HepG2 (cell line): ENCODE results near the gene MEIS1. TPM values are rescaled to one million over a fixed set of nuclear protein-coding genes. Genes with fewer than 3 reads are reported as not detected.
A peak's percentile ranks its signal among the peaks of the same experiment; 100 is the strongest.

Source experiments
- ATAC-seq: fragments of 200-7000 bp; cut with Tn5 transposase; 3 replicates; pipeline ENCODE4 v1.9.1; 2020; ENCODE audit warnings: mild to moderate bottlenecking, moderate library complexity
- BruUV-seq: library from RNA; stranded (reverse); fragments of 400-500 nt; replicated peaks from 2 replicates; lab custom pipeline; 2021; lab: Mats Ljungman, UMichigan
- CTCF ChIA-PET: fragments of 300-600 bp; formaldehyde crosslinking; extraction: SDS; loops from one replicate; lab custom pipeline; 2021; ENCODE audit warnings: low total read pairs, inconsistent platforms, low intra/inter-chr PET ratio; lab: Yijun Ruan, JAX
- POLR2A ChIA-PET: fragments of 350-600 bp; sonication (Branson Sonifier 250); formaldehyde crosslinking; loops from one replicate; lab custom pipeline; 2020; ENCODE audit warnings: antibody characterized with exemption, inconsistent platforms; lab: Yijun Ruan, JAX
- DNase-seq: peaks from one replicate; pipeline ENCODE4 v3.0.0-alpha.2; 2015; ENCODE audit warnings: low spot score
- FAIRE-seq: peaks from 3 replicates; lab custom pipeline; 2011; peaks lifted over from hg19 to GRCh38; lab: Jason Lieb, UNC
- H2AFZ ChIP-seq: one replicate; pipeline ENCODE4 v1.6.1; 2011; ENCODE audit warnings: low read length, inconsistent platforms
- H3K27ac ChIP-seq: fragments of 300-600 bp; 3 replicates; pipeline ENCODE4 v1.8.0; 2011; ENCODE audit warnings: mixed run types, mild to moderate bottlenecking, mixed read lengths, low read length, inconsistent platforms; ENCODE audit not compliant: insufficient read depth; ENCODE audit errors: extremely low read length
- H3K27me3 ChIP-seq, 2 experiments: fragments of 200-600 bp in 1 of 2; 2 replicates in 1 of 2; 3 replicates in 1 of 2; pipeline versions ENCODE4 v1.6.0 to v1.8.0; 2011; ENCODE audit warnings: low read length in 2 of 2, mild to moderate bottlenecking in 2 of 2, moderate library complexity in 2 of 2, inconsistent platforms in 1 of 2; ENCODE audit not compliant: insufficient read depth in 2 of 2, control insufficient read depth in 1 of 2
- H3K36me3 ChIP-seq, 2 experiments: fragments of 200-600 bp in 1 of 2; replicated peaks in 1 of 2; 2 replicates in 1 of 2; 3 replicates in 1 of 2; pipeline versions ENCODE4 v1.5.1 to v1.8.0; 2011; ENCODE audit warnings: low read length in 2 of 2, inconsistent platforms in 1 of 2; ENCODE audit not compliant: insufficient read depth in 2 of 2, control insufficient read depth in 1 of 2
- H3K4me1 ChIP-seq: 2 replicates; pipeline ENCODE4 v1.5.1; 2012; ENCODE audit warnings: low read length, inconsistent platforms; ENCODE audit not compliant: insufficient read depth
- H3K4me2 ChIP-seq: 2 replicates; pipeline ENCODE4 v1.6.0; 2011; ENCODE audit warnings: low read depth, low read length, inconsistent platforms
- H3K4me3 ChIP-seq, 3 experiments: fragments of 200-600 bp in 1 of 3; sonication (generic), shearing (Covaris generic) in 1 of 3; replicated peaks in 1 of 3; 2 replicates each; pipeline ENCODE4 v1.5.1; 2011 to 2016; ENCODE audit warnings: low read length in 3 of 3, inconsistent platforms in 2 of 3, low read depth in 2 of 3, mild to moderate bottlenecking in 2 of 3, control low read depth in 1 of 3, mixed read lengths in 1 of 3; ENCODE audit not compliant: insufficient read depth in 1 of 3
- H3K79me2 ChIP-seq: one replicate; pipeline ENCODE4 v1.6.1; 2011; ENCODE audit warnings: low read length, inconsistent platforms; ENCODE audit not compliant: insufficient read depth
- H3K9ac ChIP-seq: 2 replicates; pipeline ENCODE4 v1.6.0; 2011; ENCODE audit warnings: mild to moderate bottlenecking, low read depth, low read length, inconsistent platforms; ENCODE audit not compliant: insufficient read depth
- H3K9me3 ChIP-seq: 2 replicates; pipeline ENCODE4 v1.5.1; 2012; ENCODE audit warnings: mild to moderate bottlenecking, low read length
- H4K20me1 ChIP-seq: 2 replicates; pipeline ENCODE4 v1.6.0; 2011; ENCODE audit warnings: inconsistent platforms, mild to moderate bottlenecking, low read length, moderate library complexity; ENCODE audit not compliant: insufficient read depth
- CHD4 ChIP-seq: fragments of 200-600 bp; sonication (generic); IDR thresholded peaks from 2 replicates; pipeline ENCODE4 v1.7.0; 2017; ENCODE audit warnings: mild to moderate bottlenecking, low read length, borderline replicate concordance
- KDM5A ChIP-seq: fragments of 200-600 bp; sonication (generic); IDR thresholded peaks from 2 replicates; pipeline ENCODE4 v1.7.0; 2018; ENCODE audit warnings: antibody characterized with exemption, mild to moderate bottlenecking, low read length, borderline replicate concordance
- KDM5B ChIP-seq: sonication (generic); formaldehyde crosslinking; IDR thresholded peaks from 2 replicates; pipeline ENCODE4 v1.4.0; 2020; ENCODE audit warnings: missing genetic modification reagents, mild to moderate bottlenecking, borderline replicate concordance
- MAFF ChIP-seq: IDR thresholded peaks from 2 replicates; pipeline ENCODE4 v1.6.1; 2011; ENCODE audit warnings: low read depth, low read length, improper control_type of control experiment
- MAFK ChIP-seq, 2 experiments: IDR thresholded peaks in 1 of 2; conservative IDR thresholded peaks in 1 of 2; 2 replicates each; pipeline ENCODE4 v1.6.1; 2011; ENCODE audit warnings: improper control_type of control experiment in 2 of 2, low read length in 2 of 2
- PHF21A ChIP-seq: sonication (generic); formaldehyde crosslinking; IDR thresholded peaks from 2 replicates; pipeline ENCODE4 v1.5.0; 2020; ENCODE audit warnings: mild to moderate bottlenecking, missing genetic modification reagents
- RFX3 ChIP-seq: IDR thresholded peaks from 2 replicates; pipeline ENCODE4 v1.6.1; 2016; ENCODE audit warnings: missing biosample characterization, missing genetic modification reagents
- U2AF1 ChIP-seq: fragments of 200-400 bp; formaldehyde crosslinking; optimal IDR thresholded peaks from 2 replicates; pipeline ENCODE3; 2017; ENCODE audit warnings: mild to moderate bottlenecking, low read depth, low read length
- ZC3H4 ChIP-seq: sonication (generic); formaldehyde crosslinking; IDR thresholded peaks from 2 replicates; pipeline ENCODE4 v1.4.0; 2020; ENCODE audit warnings: missing genetic modification reagents, borderline replicate concordance
- ZFX ChIP-seq: sonication (generic); formaldehyde crosslinking; IDR thresholded peaks from 2 replicates; pipeline ENCODE4 v1.4.0; 2020; ENCODE audit warnings: mild to moderate bottlenecking, low read depth, missing genetic modification reagents, moderate library complexity
- ZNF441 ChIP-seq: sonication (generic); formaldehyde crosslinking; IDR thresholded peaks from 2 replicates; pipeline ENCODE4 v1.7.0; 2021; ENCODE audit warnings: missing genetic modification reagents, borderline replicate concordance
- WGBS: methylation state at CpG from one replicate; pipeline ENCODE4 v1.1.6; 2017; ENCODE audit warnings: low lambda C conversion rate; 5-methylcytosine and 5-hydroxymethylcytosine counted together
- in situ Hi-C: cut with HindIII; loops from 2 replicates; pipeline ENCODE4 v1.10.0; 2017; ENCODE audit warnings: low pct_unique_long_range_greater_than_20kb; ENCODE audit not compliant: extremely low pct_ligation_motif_present
- intact Hi-C: fragments of 100-400 bp; cut with micrococcal nuclease; formaldehyde crosslinking; loops from one replicate; pipeline ENCODE4 v1.10.0; 2022; ENCODE audit not compliant: unreplicated experiment
- polyA plus RNA-seq, 8 experiments: library from polyadenylated mRNA; depleted of rRNA in 3 of 8; stranded (reverse) in 7 of 8; unstranded in 1 of 8; fragments of >200 nt; fragmentation: Illumina TruSeq in 4 of 8; extraction: Trizol in 4 of 8; gene quantifications; 2 replicates each; pipeline versions ENCODE4 v1.2.1 to v1.2.3, GENCODE V29; 2011 to 2016; ENCODE audit warnings: low read depth in 4 of 8, missing spikeins in 1 of 8, mixed read lengths in 1 of 8; ENCODE audit not compliant: insufficient read depth in 1 of 8
- total RNA-seq, 5 experiments: library from RNA; depleted of rRNA; stranded (reverse); fragments of >200 nt; fragmentation: Illumina TruSeq; extraction: Trizol; gene quantifications; 2 replicates each; pipeline ENCODE4 v1.2.3, GENCODE V29; 2016; ENCODE audit warnings: low read depth in 1 of 5
- TF ChIP-seq, protein P1 (sequence below): sonication (generic); formaldehyde crosslinking; IDR thresholded peaks from 2 replicates; pipeline ENCODE4 v1.4.0; 2020; ENCODE audit warnings: missing genetic modification reagents, borderline replicate concordance
- TF ChIP-seq, protein P2 (sequence below): sonication (generic); formaldehyde crosslinking; IDR thresholded peaks from 2 replicates; pipeline ENCODE4 v1.9.0; 2021; ENCODE audit warnings: missing genetic modification reagents, borderline replicate concordance

MEIS1 gene
- total and polyA plus RNA-seq, 2 of the 13 experiments (the other 11 are each of a cell fraction or from before 2014, with no cell fraction given): 3.8 to 6.0 TPM

DNA sequence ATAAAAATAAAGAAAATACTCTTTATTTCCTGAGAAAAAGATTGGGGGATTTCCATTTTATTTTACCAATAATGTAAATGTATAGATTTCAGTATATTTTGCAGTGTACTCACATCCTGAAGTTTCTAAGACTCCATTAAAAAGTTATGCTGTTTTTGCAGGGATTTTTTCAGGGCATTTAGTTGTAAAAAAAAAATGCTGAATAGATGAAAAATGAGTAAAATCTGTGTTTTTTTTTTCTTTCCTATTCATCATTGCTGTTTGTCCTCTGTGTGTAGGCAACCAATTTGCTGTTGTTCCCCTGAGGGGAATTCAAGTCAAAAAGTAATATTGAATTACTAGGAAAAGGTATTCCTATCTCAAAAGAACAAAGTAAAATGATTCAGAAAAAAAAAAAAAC, 66.3 kb downstream of the MEIS1 start:
- Histone ChIP-seq H3K27ac (no peak overlapping the region), H3K9me3 (no peaks in the 10 kb centered on the region), H3K36me3 (no peaks in the 10 kb centered on the region), H3K4me1 (peaks cover 9% of the 10 kb centered on the region; the same call in 1 of the 2 replicates), H3K4me3 (no peak overlapping the region), H2AFZ (no peak overlapping the region), H3K27me3 (no peaks in the 10 kb centered on the region), H3K4me2 (no peak overlapping the region), H3K79me2 (no peaks in the 10 kb centered on the region), H3K9ac (no peak overlapping the region), H4K20me1 (no peaks in the 10 kb centered on the region)
- ATAC-seq (no peak), DNase-seq (no peak), FAIRE-seq (no peak)
- intact Hi-C loops: no loop called here
- BruUV-seq: no TSS peak
- peak; percentile 74 for TF ChIP-seq MAFF
- TF ChIP-seq MAFK (conservative IDR thresholded peaks at IDR 0.05 in 1 of 2, IDR thresholded peaks at IDR 0.05 in 1 of 2; ENCODE audit: low read length in 2 of 2): peak; percentile 66 to 77; a peak in 3 of 4 replicates
- TF ChIP-seq U2AF1: no peak
- CTCF ChIA-PET: no interaction called here
- POLR2A ChIA-PET: no interaction called here
- in situ Hi-C loops: no loop called here

DNA sequence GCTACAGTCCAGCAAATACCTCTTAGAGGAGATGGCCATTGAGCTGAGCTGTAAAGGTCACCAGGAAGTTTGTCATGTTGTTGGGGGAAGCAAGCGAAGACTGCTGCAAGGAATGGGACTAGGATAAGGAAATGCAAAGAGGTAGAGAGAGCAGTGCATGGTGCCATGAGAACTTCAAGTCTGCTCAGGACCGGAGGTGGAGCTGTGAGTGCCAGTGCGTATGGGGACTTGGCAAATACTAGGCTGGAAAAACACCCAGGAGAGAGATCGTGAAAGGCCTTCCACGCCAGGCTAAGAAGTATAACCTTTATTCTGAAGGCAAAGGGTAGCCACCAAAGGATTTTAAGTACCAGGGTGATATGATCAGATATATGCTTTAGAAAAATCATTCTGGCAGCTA, 71.3 kb downstream of the MEIS1 start:
- H3K4me2 ChIP-seq: no peak overlapping the region
- H3K36me3 ChIP-seq: no peaks in the 10 kb centered on the region
- no TSS peak for BruUV-seq
- intact Hi-C loops (no loop called here), in situ Hi-C loops (no loop called here)
- 88% methylated on average over 5 of the region's 5 CpGs for WGBS
- ChIA-PET POLR2A (no interaction called here), CTCF (no interaction called here)
- H3K27me3 ChIP-seq: no peaks in the 10 kb centered on the region
- ATAC-seq: no peak
- no peak overlapping the region for H3K27ac ChIP-seq
- H2AFZ ChIP-seq: no peak overlapping the region
- no peaks in the 10 kb centered on the region for H4K20me1 ChIP-seq
- no peaks in the 10 kb centered on the region for H3K4me1 ChIP-seq
- no peak overlapping the region for H3K9ac ChIP-seq
- no peak overlapping the region for H3K4me3 ChIP-seq
- no peak for FAIRE-seq
- H3K79me2 ChIP-seq: no peaks in the 10 kb centered on the region
- DNase-seq: no peak
- no peaks in the 10 kb centered on the region for H3K9me3 ChIP-seq
- no peak for TF ChIP-seq ZFX
- no peak for TF ChIP-seq KDM5B (CRISPR knock-in tag)
- no peak for TF ChIP-seq KDM5A
- TF ChIP-seq RFX3 (CRISPR knock-in tag): no peak
- no peak for TF ChIP-seq ZC3H4 (CRISPR knock-in tag)
- TF ChIP-seq CHD4: no peak
- no peak for TF ChIP-seq ZNF441
- TF ChIP-seq, protein P1, sequence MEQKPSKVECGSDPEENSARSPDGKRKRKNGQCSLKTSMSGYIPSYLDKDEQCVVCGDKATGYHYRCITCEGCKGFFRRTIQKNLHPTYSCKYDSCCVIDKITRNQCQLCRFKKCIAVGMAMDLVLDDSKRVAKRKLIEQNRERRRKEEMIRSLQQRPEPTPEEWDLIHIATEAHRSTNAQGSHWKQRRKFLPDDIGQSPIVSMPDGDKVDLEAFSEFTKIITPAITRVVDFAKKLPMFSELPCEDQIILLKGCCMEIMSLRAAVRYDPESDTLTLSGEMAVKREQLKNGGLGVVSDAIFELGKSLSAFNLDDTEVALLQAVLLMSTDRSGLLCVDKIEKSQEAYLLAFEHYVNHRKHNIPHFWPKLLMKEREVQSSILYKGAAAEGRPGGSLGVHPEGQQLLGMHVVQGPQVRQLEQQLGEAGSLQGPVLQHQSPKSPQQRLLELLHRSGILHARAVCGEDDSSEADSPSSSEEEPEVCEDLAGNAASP (CRISPR knock-in tag): no peak
- TF ChIP-seq, protein P2, sequence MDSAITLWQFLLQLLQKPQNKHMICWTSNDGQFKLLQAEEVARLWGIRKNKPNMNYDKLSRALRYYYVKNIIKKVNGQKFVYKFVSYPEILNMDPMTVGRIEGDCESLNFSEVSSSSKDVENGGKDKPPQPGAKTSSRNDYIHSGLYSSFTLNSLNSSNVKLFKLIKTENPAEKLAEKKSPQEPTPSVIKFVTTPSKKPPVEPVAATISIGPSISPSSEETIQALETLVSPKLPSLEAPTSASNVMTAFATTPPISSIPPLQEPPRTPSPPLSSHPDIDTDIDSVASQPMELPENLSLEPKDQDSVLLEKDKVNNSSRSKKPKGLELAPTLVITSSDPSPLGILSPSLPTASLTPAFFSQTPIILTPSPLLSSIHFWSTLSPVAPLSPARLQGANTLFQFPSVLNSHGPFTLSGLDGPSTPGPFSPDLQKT: no peak
- no peak for TF ChIP-seq PHF21A (CRISPR knock-in tag)
